AG04450 (cell line): ENCODE data around the gene AMBN. TPM values are rescaled to one million over a fixed set of nuclear protein-coding genes. Genes with fewer than 3 reads are reported as not detected.

Experiments
- CTCF ChIA-PET: fragments of 300-600, 350-600 bp; formaldehyde crosslinking; extraction: SDS; loops from one replicate; lab custom pipeline; 2022; ENCODE audit warnings: antibody characterized with exemption, inconsistent platforms; lab: Charles Lee
- POLR2A ChIA-PET: fragments of 350-600 bp; formaldehyde crosslinking; extraction: SDS; loops from one replicate; lab custom pipeline; 2021; ENCODE audit warnings: antibody characterized with exemption, inconsistent platforms; lab: Yijun Ruan, JAX
- DNase-seq: peaks from one replicate; pipeline ENCODE4 v3.0.0-alpha.2; 2011; ENCODE audit warnings: low read depth, low spot score
- H3K27ac ChIP-seq: one replicate; pipeline ENCODE4 v1.5.1; 2012; ENCODE audit warnings: low read depth, low read length, control low read depth
- H3K27me3 ChIP-seq: one replicate; pipeline ENCODE4 v1.6.0; 2012; ENCODE audit warnings: low read length; ENCODE audit not compliant: control insufficient read depth, insufficient read depth
- H3K4me3 ChIP-seq: 2 replicates; pipeline ENCODE4 v1.5.1; 2011; ENCODE audit warnings: mild to moderate bottlenecking, low read depth, low read length, control low read depth
- H3K9me3 ChIP-seq: 2 replicates; pipeline ENCODE4 v1.5.1; 2012; ENCODE audit warnings: low read length; ENCODE audit not compliant: control insufficient read depth, insufficient read depth
- CTCF ChIP-seq: IDR thresholded peaks from 2 replicates; pipeline ENCODE4 v1.5.1; 2011; ENCODE audit warnings: low read depth, low read length, control low read depth, inconsistent platforms
- polyA minus RNA-seq: library from RNA; depleted of rRNA, polyadenylated mRNA; stranded (reverse); fragments of >200 nt; gene quantifications from 2 replicates; pipeline ENCODE4 v1.2.3, GENCODE V29; 2011; rRNA and poly(A)+ RNA removed
- polyA plus RNA-seq: library from polyadenylated mRNA; depleted of rRNA; stranded (reverse); fragments of >200 nt; gene quantifications from 2 replicates; pipeline ENCODE4 v1.2.3, GENCODE V29; 2011; rRNA removed

AMBN gene
- not detected in 2 replicates for polyA plus RNA-seq
- polyA minus RNA-seq: not detected in 2 replicates

- POLR2A ChIA-PET: no interaction called here
- TF ChIP-seq CTCF: no peak
- CTCF ChIA-PET: interaction anchor here (0.7 kb wide), 1 partner anchor 1132 kb away, joined by 3 read pairs; no protein-coding TSS in a partner anchor
Measured at GRCh38 chr4:70591955-70592582, at the start of gene AMBN. Gene AMBN (plus strand): TSS chr4:70592256. CDS start chr4:70592359, 103 bp downstream.

GRCh38 chr4:70544279-70544868 is 47.7 kb upstream of the AMBN start:
- POLR2A ChIA-PET: no interaction called here
- no peak for DNase-seq

More at GRCh38 chr4:70591955-70592582, at the start of gene AMBN:
- DNase-seq: no peak
- Histone ChIP-seq H3K4me3 (no peak within 1 kb of the TSS), H3K9me3 (no peaks in the 10 kb centered on the region), H3K27me3 (peaks cover 2% of the 10 kb centered on the region), H3K27ac (no peak within 1 kb of the TSS)

GRCh38 chr4:70556856-70557255 is 35.2 kb upstream of the AMBN start:
- POLR2A ChIA-PET: no interaction called here

More at GRCh38 chr4:70544279-70544868, 47.7 kb upstream of the AMBN start:
- no peak overlapping the region for H3K27ac ChIP-seq
- H3K27me3 ChIP-seq: no peaks in the 10 kb centered on the region
- CTCF ChIA-PET: no interaction called here
- no peaks in the 10 kb centered on the region for H3K9me3 ChIP-seq
- H3K4me3 ChIP-seq: no peak overlapping the region
- peak; percentile 75 for TF ChIP-seq CTCF

GRCh38 chr4:70559211-70559830 is 32.7 kb upstream of the AMBN start:
- peak; percentile 89 for TF ChIP-seq CTCF
- no peak overlapping the region for H3K27ac ChIP-seq
- no peak for DNase-seq
- H3K9me3 ChIP-seq: no peaks in the 10 kb centered on the region
- CTCF ChIA-PET: interaction anchor here (0.6 to 2.4 kb wide), 19 partner anchors 8 to 869 kb away, joined by 3 to 15 read pairs (median 4); no protein-coding TSS in a partner anchor
- H3K4me3 ChIP-seq: no peak overlapping the region
- POLR2A ChIA-PET: no interaction called here
- H3K27me3 ChIP-seq: no peaks in the 10 kb centered on the region

More at GRCh38 chr4:70556856-70557255, 35.2 kb upstream of the AMBN start:
- CTCF ChIA-PET: no interaction called here
- no peak overlapping the region for H3K27ac ChIP-seq
- no peaks in the 10 kb centered on the region for H3K9me3 ChIP-seq
- no peaks in the 10 kb centered on the region for H3K27me3 ChIP-seq
- no peak for DNase-seq
- no peak for TF ChIP-seq CTCF
- no peak overlapping the region for H3K4me3 ChIP-seq
